HL-60 (cell line): ENCODE measurements around the gene PTPRD.

Experiments
- POLR2AphosphoS5 ChIP-seq: IDR thresholded peaks from 2 replicates; pipeline ENCODE4 v1.6.1; 2012; ENCODE audit warnings: low read depth
- TF ChIP-seq, protein P1 (sequence below): IDR thresholded peaks from one replicate; pipeline ENCODE4 v1.5.1; 2011; ENCODE audit warnings: low read length, control low read depth, inconsistent platforms; ENCODE audit not compliant: insufficient read depth

GRCh38 chr9:8713149-8713810, 1899.5 kb downstream of the PTPRD start:
- TF ChIP-seq, protein P1, sequence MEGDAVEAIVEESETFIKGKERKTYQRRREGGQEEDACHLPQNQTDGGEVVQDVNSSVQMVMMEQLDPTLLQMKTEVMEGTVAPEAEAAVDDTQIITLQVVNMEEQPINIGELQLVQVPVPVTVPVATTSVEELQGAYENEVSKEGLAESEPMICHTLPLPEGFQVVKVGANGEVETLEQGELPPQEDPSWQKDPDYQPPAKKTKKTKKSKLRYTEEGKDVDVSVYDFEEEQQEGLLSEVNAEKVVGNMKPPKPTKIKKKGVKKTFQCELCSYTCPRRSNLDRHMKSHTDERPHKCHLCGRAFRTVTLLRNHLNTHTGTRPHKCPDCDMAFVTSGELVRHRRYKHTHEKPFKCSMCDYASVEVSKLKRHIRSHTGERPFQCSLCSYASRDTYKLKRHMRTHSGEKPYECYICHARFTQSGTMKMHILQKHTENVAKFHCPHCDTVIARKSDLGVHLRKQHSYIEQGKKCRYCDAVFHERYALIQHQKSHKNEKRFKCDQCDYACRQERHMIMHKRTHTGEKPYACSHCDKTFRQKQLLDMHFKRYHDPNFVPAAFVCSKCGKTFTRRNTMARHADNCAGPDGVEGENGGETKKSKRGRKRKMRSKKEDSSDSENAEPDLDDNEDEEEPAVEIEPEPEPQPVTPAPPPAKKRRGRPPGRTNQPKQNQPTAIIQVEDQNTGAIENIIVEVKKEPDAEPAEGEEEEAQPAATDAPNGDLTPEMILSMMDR: no peak
- TF ChIP-seq POLR2AphosphoS5: no peak
